ENCODE measurements around the gene AP3B1.

AP3B1 gene

DNA sequence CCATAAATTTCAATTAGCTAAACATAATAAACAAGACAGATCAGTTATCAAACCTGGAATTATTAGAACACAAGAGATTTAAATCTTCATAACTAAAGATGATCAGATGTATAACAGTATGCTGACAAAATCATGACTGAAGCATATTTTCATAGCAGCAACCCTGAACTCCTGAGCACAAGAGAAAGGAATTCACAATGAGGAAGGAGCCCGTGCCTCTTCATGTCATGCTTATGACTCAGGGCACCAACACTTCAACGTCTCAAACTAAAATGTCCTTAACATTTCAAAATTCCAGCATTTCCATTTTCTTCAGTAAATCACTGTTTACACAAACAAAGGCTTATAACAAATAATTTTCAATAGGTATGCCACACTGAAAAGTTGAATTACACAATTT, 6.7 kb downstream of the AP3B1 start:
- DNase-seq, result peak in 1 of 2 donors; percentile 2

DNA sequence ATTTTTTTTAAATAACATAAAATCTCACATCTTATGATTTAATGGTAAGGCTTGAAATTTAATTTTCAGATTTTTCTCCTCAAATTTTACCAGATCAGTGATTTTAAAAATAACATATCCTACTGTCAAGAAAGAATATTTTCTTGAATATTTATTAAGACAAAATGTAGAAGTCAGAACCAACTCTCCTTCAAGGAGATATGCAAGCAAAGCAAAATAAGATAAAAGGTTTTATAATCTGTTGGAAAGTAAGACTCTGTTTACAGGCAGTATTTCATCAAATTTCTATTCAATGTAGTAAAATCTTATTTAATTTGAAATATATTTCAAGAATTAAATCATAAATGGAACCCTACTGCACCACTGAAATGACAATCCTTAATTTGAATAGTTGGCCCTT, 7.3 kb downstream of the AP3B1 start:
- DNase-seq, result no peak

DNA sequence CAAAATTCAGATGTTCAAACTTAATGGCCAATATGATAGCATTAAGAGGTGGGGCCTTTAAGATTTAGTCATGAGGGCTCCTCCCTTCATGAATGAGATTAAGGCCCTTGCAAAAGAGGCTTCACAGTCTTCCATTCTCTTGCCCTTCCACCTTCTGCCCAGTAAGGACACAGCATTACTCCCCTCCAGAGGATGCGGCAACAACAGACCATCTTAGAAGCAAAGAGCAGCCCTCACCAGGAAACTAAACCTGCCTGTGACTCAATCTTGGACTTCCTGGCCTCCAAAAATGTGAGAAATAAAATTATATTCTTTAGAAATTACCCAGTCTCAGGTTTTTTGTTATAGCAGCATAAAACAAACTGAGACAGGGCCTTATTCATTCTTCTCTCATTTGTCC, 8.2 kb downstream of the AP3B1 start:
- DNase-seq, result peak in 1 of 2 donors; percentile 5

DNA sequence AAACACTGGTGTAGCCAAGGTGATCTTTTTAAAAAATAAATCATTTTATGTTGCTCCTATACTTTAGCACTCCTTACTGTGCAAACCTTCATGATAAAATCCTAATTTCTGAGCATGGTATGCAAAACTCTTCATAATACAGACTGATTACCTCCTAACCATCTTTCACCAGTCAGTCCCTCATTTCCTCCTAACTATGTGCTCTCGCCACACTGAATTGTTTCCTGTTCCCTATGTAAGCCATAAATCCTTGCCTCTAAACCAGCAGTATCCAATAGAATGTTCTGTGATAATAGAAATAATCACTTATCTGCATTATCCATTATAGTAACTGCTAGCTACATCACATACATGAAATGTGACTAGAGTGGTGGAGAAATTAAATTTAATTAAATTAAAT, 10.7 kb downstream of the AP3B1 start:
- DNase-seq, result no peak

DNA sequence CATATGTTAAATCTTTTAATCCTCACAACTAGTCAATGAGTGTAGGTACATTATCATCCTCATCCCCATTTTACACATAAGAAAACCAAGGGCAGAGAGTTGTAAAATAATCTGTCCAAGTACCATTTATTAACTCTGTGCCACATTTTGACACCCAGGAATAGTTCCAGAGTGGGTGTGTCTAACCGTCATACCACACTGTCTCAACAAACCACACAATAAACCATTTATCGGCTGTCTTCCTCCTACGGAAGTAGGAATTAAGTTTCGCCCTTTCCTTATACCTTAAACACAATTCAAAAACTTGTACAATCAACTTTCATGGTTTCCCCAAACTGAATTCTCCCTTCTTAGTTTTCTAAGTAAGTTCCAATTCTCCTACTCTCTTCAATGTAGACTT, 11.4 kb downstream of the AP3B1 start:
- no peak for DNase-seq

DNA sequence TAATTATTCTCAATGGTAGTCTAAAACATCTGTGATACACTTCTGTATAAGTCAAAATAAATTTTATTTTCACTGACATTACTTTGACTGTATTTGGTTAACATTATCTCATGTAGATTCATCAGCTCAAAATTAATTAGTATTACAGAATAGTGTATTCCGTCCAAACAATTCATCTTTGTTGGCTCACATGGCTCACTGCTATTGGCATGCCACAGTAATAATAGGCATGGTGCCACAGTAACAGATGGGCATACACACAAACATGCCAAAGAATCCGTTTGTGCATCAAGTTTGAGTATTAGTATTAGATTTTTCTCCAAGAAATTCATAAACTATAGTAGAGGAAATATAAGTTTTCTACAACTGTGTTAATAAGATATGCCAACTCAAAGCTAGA, 14.2 kb downstream of the AP3B1 start:
- no peak for DNase-seq

DNA sequence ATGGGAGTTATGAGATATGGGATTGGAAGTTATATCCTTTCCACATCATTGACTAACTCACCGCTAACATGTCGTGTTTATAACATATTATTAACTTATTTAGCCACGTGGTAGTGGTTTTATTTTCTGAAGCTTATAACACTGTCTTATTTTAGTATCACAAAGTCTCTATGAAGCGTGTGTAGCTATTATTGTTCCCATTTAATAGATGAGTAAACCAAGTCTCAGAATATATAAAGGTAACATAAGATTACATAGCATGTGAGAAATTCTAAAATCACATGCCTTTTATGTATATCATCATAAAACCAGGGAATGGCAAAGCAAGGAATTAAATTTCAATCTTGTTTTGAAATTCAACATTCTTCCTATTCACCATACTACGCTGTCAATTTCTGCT, 15.3 kb downstream of the AP3B1 start:
- DNase-seq, result no peak

DNA sequence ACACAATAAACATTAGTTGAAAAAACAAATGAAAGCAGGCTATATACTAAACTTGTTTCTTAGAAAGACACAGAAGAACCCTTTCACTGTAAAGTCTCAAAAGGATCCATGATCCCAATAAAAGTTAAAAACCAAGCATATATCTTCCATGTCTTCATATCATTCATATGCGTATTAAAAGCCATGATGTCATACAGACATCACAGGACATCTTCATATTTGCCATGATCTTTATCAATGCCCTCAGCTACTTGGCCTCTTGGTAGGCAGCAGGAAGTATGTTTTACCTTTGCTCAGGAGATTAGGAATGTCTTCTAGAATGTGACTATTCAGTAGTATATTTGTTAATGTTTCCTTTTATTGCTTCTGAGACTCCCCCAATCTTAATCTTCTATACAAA, 16.8 kb downstream of the AP3B1 start:
- no peak for DNase-seq

DNA sequence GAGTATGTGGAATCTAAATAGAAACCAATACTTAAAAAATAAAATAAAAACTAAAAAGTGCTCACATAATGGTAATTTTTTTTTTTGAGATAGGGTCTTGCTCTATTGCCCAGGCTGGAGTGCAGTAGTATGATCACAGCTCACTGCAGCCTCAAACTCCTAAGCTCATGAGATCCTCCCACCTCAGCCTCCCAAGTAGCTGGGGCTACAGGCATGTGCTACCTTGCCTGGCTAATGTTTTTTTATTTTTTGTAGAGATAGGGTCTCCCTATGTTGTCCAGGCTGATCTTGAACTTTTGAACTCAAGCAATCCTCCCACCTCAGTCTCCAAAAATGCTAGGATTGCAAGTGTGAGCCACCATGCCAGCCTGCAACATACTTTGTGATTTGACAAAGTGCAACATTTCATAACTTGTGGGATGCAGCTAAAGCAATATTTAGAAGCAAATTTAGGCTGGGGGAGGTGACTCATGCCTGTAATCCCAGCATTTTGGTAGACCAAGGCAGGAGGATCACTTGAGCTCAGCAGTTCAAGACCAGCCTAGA, 18.4 kb downstream of the AP3B1 start:
- no peak for DNase-seq

DNA sequence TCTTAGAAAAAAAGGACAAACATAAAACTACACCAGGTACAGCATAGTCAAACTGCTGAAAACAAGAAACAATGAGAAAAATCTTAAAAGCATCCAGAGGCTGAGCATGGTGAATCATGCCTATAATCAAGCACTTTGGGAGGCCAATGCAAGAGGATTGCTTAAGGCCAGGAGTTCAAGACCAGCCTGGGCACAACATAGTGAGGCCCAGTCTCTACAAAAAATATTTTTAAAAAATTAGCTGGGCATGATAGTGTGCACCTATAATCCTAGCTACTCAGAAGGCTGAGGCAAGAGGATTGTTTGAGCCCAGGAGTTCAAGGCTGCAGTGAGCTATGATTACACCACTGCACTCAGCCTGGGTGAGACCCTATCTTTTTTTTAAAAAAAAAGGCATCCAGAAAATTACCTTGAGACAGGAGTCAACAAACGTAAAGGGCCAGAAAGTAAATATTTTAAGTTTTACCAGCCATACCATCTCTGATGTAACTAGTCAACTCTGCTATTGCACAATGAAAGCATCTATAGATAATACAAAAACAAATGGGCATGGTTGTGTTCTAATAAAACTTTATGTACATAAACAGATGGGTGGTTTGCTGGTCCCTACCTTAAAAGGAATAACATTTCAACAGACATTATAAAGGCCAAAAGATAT, 19.8 kb downstream of the AP3B1 start:
- DNase-seq, result no peak

DNA sequence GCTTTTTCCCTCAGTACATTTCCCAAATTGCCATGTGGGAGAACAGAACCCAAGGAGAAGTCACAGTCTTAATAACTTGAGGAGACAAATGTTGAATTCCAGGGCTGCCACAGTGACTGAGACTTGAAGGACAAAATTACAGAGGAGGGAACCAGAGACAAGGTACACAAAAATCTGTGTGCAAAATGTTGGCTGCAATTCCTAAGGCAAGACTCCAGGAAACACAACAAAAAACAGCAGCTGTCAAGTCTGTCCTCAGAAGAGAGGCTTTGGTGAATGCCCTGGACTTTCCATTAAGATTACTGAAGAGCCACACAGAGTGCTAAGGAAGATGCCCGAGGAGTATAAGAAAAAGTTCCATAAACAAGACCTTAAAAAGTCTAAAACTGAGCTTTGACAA, 21.1 kb downstream of the AP3B1 start:
- no peak for DNase-seq

DNA sequence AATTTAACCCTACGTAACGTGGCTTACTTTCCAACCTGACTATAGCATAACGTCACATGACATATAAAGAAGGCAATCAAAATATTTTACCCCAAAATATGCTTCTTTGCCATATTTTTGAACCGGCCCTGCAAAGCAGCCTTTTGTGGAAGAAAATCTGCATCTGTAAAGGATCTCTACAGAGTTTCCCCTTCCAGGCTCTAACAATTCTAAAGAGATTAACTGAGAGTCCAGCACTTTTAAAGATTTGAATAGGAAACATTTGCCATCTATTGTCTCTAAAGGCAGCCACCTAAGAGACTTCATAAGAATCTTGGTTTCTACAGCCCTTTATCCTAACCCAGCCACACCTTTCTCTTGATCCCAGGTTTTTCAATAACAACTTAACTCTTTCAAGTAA, 22.7 kb downstream of the AP3B1 start:
- DNase-seq, result no peak

DNA sequence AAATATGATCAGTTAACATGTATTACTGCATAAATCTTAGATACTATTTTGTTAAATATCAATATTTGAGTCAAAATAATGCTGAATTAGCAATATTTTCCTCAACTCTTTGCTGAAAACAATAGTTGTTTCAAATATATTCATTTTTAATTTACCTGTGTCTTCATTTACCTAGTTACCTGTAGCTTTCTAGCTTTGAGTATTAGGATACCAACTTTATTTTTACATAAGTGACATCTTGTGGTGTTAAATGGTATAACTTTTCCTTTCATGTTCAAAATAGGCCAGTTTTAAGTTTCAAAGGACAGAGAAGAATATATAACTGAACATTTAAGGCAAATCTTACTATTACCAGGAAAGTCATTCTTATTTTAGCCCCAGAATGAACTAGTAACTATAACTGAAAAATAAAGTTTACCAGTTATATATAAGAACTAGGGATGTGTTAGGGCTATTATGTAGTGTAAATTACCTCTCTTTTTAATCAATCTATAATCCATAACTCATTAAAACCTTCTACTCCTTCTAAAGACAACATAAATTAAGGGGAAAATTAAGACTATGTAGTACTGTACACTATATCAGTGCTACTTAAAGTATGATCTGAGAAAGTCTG, 25.3 kb downstream of the AP3B1 start:
- DNase-seq, result peak in 1 of 2 donors; percentile 29

DNA sequence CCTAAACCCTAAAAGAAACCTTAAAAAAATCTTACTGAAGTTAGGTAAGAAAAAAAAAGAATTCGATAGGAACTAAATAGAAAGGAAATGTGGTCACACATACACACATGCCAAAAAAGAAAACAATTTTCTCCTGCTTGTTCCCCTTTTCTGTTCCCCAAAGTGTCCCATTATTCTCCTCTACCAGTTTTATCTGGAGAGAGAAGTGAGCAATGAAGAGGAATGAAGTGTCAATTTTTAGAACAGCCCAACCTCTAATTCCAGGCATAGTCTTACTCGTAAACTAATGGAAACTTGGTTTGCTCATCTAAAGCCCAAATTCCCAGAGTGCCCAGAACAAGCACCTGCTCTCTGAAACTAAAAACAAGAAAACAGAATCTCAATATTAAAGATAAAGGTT, 26.1 kb downstream of the AP3B1 start:
- no peak for DNase-seq

DNA sequence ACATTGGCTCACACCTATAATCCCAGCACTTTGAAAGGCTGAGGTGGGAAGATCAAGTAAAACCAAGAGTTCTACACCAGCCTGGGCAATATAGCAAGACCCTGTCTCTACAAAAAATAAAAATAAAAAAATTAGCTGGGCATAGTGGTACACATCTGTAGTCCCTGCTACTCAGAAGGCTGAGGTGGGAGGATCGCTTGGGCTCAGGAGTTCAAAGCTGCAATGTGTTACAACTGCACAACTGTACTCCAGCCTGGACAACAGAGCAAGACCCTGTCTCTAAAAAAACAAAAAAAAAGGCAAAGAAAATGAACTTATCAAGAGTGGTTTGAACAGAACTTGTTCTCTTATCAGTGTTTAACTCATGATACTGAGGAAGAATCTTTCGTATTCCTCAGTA, 29.3 kb downstream of the AP3B1 start:
- no peak for DNase-seq

DNA sequence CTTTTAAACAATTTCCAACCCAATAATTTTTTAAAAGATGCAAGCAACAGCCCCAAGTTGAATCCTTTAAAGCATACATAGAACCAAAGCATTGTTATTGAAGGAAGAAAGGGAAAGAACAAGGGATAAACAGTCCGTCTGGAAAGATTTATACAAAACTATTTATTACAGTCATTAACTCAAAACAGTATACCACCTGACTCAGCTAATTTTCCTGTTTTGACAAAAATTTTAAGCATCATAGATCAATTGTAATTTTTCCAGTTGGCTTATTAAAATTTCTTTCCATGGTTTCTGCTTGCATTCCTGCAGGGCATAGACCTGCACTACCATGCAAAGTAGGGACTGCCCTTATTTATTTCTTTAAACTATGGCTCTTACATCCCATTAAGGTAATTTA, 29.9 kb downstream of the AP3B1 start:
- DNase-seq, result no peak

DNA sequence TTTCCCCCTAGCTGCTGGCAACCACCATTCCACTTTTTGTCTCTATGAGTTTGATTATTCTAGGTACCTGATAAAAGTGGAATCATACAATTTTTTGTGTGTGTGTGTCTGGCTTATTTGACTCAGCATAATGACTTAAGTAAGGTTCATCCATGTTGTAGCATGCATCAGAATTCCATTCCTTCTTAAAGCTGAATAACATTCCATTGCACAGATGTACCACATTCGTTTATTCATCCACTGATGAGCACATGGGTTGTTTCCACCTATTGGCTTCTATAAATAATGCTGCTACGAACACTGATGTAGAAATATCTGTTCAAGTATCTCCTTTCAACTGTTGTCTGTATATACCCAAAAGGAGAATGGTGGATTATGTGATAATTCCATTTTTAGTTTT, 33.7 kb downstream of the AP3B1 start:
- no peak for DNase-seq

DNA sequence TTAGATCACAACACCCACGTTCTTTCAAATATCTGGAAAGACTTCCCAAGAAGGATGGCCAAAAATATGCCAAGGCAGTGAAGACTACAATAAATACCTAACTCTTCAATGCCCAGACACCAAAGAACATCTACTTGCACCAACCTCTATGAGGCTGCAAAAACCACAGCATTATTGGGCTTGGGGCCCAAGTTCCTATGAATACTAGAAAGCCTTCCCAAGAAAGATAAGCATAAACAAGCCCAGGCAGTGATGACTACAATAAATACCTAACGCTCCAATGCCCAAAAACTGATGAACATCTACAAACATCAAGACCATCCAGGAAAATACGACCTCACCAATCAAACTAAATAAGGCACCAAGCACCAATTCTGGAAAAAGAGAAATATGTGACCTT, 41.3 kb downstream of the AP3B1 start:
- no peak for DNase-seq

DNA sequence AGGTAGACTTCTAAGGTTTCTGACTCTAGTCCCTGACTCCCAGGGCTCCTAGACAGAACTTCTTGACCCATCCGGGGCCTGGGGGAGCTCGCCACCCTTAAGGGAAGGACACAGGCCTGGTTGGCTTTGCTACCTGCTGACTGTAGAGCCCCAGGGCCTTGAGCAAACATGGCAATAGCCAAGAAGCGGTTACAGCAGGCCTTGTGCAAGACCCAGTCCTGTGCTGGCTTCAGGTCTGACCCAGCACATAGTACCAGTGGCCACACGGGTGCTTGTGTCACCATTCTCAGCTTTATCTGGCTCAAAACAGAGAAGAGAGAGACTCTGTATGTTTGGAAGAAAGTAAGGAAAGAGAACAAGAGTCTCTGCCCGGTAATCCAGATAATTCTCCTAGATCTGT, 41.8 kb downstream of the AP3B1 start:
- no peak for DNase-seq

DNA sequence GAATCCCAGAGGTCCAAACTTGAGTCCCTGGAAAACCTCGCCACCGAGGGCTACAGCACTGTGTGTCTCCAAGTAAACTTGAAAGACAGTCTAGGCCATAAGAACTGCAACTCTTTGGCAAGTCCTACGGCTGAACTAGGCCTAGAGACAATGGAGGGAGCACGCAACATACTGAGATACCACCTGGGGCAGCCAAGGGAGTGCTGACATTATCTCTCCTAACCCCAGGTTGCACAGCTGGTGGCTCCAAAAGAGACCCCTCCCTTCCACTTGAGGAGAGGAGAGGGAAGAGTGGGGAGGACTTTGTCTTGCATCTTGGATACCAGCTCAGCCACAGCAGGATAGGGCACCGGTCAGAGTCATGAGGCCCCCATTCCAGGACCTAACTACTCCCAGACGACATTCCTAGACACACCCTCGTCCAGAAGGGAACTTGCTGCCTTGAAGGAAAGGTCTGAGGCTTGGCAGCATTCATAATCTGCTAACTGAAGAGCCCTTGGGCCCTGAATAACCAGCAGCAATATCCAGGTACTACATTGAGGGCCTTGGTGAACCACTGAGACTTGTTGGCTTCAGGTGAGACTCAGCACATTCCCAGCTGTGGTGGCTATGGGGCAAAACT, 42.7 kb downstream of the AP3B1 start:
- no peak for DNase-seq

DNA sequence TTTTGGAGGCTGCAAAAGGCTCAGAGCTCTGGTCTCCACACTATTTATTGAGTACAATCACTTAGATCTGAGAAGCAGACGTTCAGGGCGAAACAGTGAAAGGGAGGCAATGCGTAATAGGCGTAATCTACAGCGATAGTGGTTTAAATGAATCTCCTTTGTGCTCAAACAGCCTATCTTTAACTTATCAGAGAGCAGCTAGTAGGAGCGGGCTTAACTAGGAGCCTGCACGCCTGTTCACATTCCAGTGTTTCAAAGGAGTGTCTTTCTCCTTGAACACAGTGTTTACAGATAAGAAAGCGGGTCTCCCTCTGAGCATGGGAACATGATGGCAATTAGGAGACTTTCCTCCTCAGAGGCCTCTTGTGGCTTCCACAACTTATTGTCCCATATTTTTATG, 49.4 kb downstream of the AP3B1 start:
- no peak for DNase-seq

DNA sequence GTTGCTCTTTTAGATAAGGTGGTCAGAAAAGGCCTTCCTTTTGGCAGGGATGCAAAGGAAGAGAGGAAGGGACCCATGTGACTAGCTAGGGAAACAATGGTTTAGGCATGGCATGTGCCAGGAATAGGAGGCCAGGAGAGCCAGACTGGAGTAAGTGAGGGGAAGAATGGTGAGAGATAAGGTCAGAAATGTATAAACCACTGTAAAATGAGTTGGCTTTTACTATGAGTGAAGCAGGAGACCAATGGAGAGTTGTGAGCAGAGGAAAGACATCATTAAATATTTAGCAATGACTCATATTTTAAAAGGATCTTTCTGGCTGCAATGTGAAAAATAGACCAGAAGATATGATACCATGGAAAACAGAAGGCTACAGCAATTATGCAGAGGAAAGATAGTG, 50.9 kb downstream of the AP3B1 start:
- DNase-seq, result no peak

DNA sequence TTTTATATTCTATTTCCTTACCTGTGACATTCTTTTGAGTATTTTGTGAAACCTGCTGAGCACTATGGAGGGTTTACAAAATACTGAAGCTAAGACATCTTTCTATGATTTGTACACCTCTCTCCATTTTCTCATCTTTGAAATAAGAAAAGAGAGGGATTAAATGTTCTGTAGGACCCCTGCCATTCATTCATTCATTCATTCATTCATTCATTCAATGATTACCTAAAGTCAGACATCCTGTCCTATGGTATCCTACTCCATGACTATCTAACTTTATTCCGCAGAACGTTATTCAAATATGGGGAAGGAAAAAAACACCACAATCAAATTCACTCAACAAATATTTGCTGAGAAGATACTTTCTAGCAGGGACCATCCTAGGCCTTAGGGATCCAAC, 51.4 kb downstream of the AP3B1 start:
- no peak for DNase-seq

DNA sequence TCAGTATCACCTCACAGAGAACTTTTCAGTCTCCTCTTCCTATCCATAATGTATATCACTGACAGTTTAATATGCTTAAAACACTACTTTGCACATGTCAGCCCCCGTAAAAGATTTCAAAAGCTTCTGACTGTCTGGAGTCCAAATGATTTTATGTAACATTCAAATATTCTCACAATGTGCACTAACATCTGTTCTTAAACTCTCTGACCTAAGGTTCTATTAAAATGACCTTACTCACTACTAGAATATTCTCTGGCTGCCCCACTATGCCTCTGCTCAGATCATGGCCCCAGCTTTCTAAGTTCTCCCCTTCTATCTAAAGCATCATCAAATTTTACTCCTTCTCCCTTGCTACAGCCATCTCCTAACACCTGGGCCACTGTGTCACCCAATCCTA, 52.5 kb downstream of the AP3B1 start:
- no peak for DNase-seq

DNA sequence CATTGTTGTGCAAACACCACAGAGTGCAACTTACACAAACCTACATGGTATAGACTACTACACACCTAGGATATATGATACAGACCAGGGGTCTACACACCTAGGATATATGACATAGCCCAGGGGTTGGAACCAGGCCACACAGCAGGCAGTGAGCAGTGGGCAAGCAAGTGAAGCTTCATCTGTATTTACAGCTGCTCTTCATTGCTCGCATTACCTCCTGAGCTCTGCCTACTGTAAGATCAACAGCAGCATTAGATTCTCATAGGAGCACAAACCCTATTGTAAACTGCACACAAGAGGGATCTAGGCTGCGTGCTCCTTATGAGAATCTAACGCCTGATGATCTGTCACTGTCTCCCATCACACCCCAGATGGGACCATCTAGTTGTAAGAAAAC, 56.6 kb downstream of the AP3B1 start:
- no peak for DNase-seq

Data from CD4-positive, alpha-beta T cell treated with Interleukin-1 beta for 1 hour (primary cell).